ENCODE data around the gene TSR3.

The TSR3 gene

DNA sequence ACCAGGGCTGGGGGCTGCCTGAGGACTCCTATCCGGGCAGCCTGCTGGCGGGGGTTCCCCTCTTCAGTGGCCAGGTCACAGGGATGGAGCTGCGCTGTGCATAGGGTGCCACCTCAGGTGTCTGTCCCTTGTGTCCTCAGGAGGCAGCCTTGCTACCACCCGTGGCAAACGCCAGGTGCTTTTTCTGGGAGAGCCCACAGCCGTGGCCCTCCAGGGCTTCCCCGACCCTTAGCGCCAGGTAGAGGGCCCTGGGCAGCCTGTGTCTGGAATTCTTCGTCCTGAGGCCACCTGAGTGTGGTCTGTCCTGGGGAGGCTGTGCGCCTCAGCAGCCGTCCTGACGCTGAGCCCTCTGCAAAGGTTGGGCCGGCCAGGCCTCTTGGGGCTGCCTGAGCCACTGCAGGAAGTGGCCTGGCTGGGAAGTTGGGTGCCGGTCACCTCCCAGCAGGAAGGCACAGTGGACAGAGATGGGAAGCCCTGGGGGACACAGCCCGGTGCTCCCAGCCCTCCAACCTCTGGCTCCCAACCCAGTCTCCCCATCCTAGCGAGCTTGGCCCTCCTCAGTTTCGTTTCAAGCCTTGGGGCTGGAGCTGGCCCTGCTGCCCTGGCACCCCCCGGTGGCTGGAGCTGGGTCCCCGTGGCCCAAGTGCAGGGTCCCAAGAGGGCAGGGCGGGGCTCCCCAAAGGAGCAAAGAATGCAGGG lies 25.9 kb downstream of the TSR3 start:
- no peak for TF ChIP-seq TCF4 (CRISPR knock-in tag; IDR thresholded peaks at IDR 0.05; ENCODE audit: borderline replicate concordance)
- TF ChIP-seq CSRNP3 (CRISPR knock-in tag; IDR thresholded peaks at IDR 0.05), result no peak
- TF ChIP-seq RARB (CRISPR knock-in tag; IDR thresholded peaks at IDR 0.05), result no peak
- TF ChIP-seq TOX (CRISPR knock-in tag; IDR thresholded peaks at IDR 0.05; ENCODE audit: borderline replicate concordance), result no peak
- TF ChIP-seq ZFP3 (CRISPR knock-in tag; IDR thresholded peaks at IDR 0.05), result no peak
- TF ChIP-seq ISL1 (CRISPR knock-in tag; IDR thresholded peaks at IDR 0.05), result no peak
- no peak for TF ChIP-seq ZNF565 (CRISPR knock-in tag; conservative IDR thresholded peaks at IDR 0.05; ENCODE audit: low read depth)
- no peak for TF ChIP-seq CSDC2 (CRISPR knock-in tag; IDR thresholded peaks at IDR 0.05)
- TF ChIP-seq ESRRG (CRISPR knock-in tag; IDR thresholded peaks at IDR 0.05), result no peak
- no peak for TF ChIP-seq BACH2 (CRISPR knock-in tag; IDR thresholded peaks at IDR 0.05; ENCODE audit: borderline replicate concordance)
- TF ChIP-seq SNAI2 (CRISPR knock-in tag; IDR thresholded peaks at IDR 0.05), result no peak
- TF ChIP-seq PATZ1 (CRISPR knock-in tag; IDR thresholded peaks at IDR 0.05; ENCODE audit: borderline replicate concordance), result no peak
- TF ChIP-seq ZNF8 (CRISPR knock-in tag; IDR thresholded peaks at IDR 0.05), result no peak
- no peak for TF ChIP-seq TSHZ2 (CRISPR knock-in tag; IDR thresholded peaks at IDR 0.05)
- TF ChIP-seq ZNF70 (CRISPR knock-in tag; IDR thresholded peaks at IDR 0.05), result no peak
- no peak for TF ChIP-seq CREB5 (CRISPR knock-in tag; IDR thresholded peaks at IDR 0.05; ENCODE audit: low read depth)
- no peak for TF ChIP-seq ZFP30 (CRISPR knock-in tag; IDR thresholded peaks at IDR 0.05)
- ATAC-seq, result peak; percentile 21

GRCh38 chr16:1325261-1325660 lies 26.4 kb downstream of the TSR3 start:
- no peak for TF ChIP-seq PATZ1 (CRISPR knock-in tag; IDR thresholded peaks at IDR 0.05; ENCODE audit: borderline replicate concordance)
- ATAC-seq, result no peak; the same call in 2 of the 3 replicates

DNA sequence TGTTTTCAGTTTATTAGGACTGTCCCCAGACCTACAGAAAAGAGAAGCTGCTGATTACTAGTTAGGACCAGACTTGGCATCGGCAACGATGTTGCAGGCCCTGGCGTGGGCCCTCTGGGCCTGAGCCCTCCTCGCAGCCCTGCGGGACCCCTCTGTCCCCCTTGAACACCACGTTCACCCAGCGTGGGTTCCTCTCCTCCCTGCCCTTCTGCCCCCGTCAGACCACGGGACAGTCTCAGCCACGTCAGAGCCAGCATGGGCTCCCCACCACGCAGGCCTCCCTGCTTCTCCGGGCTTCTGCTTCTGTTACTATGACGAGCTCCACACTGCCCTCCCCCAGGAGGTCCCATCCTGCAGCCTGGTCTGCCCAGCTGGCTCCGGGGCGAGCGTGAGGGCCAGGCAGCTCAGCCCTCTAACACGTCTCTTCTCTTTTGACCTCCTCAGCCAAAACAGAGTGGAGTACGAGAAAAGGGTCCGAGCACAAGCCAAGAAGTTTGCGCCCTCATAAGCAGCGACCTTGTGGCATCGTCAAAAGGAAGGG lies 27.3 kb downstream of the TSR3 start:
- ATAC-seq, result no peak
- TF ChIP-seq BACH2 (CRISPR knock-in tag; IDR thresholded peaks at IDR 0.05; ENCODE audit: borderline replicate concordance) (no peak), ARNTL (CRISPR knock-in tag; IDR thresholded peaks at IDR 0.05; ENCODE audit: borderline replicate concordance, low read depth) (no peak), SNAI2 (CRISPR knock-in tag; IDR thresholded peaks at IDR 0.05) (no peak), ZFP30 (CRISPR knock-in tag; IDR thresholded peaks at IDR 0.05) (no peak), TCF4 (CRISPR knock-in tag; IDR thresholded peaks at IDR 0.05; ENCODE audit: borderline replicate concordance) (no peak), ZNF70 (CRISPR knock-in tag; IDR thresholded peaks at IDR 0.05) (no peak)
